Osteoblast (primary cell): ENCODE results near the gene SEMA5B. TPM values are rescaled to one million over a fixed set of nuclear protein-coding genes. Genes with fewer than 3 reads are reported as not detected.

Experiments
- DNase-seq: peaks from one replicate; pipeline ENCODE4 v3.0.0; 2011; ENCODE audit warnings: low spot score, mixed read lengths; ENCODE audit not compliant: insufficient read length; ENCODE audit errors: missing footprints
- H2AFZ ChIP-seq: 2 replicates; pipeline ENCODE4 v1.6.0; 2011; ENCODE audit warnings: mild to moderate bottlenecking, low read length
- H3K27ac ChIP-seq: 2 replicates; pipeline ENCODE4 v1.5.1; 2011; ENCODE audit warnings: mild to moderate bottlenecking, low read depth, low read length, moderate library complexity
- H3K27me3 ChIP-seq: 2 replicates; pipeline ENCODE4 v1.6.0; 2012; ENCODE audit warnings: mild to moderate bottlenecking, control low read depth, inconsistent platforms, low read length, moderate library complexity; ENCODE audit not compliant: insufficient read depth
- H3K36me3 ChIP-seq: 2 replicates; pipeline ENCODE4 v1.5.1; 2011; ENCODE audit warnings: mild to moderate bottlenecking, low read length, control low read depth, moderate library complexity; ENCODE audit not compliant: insufficient read depth
- H3K4me1 ChIP-seq: 2 replicates; pipeline ENCODE4 v1.5.1; 2011; ENCODE audit warnings: mild to moderate bottlenecking, low read length, control low read depth, moderate library complexity; ENCODE audit not compliant: insufficient read depth
- H3K4me2 ChIP-seq: 2 replicates; pipeline ENCODE4 v1.6.0; 2011; ENCODE audit warnings: mild to moderate bottlenecking, low read length; ENCODE audit not compliant: insufficient read depth
- H3K4me3 ChIP-seq: fragments of 200-600 bp; sonication (generic); 3 replicates; pipeline ENCODE4 v1.5.1; 2012; ENCODE audit warnings: mild to moderate bottlenecking, low read length, inconsistent platforms; ENCODE audit not compliant: insufficient read depth
- H3K79me2 ChIP-seq: 2 replicates; pipeline ENCODE4 v1.6.0; 2012; ENCODE audit warnings: mild to moderate bottlenecking, low read length, control low read depth, inconsistent platforms; ENCODE audit not compliant: insufficient read depth
- H3K9me3 ChIP-seq: 2 replicates; pipeline ENCODE4 v1.5.1; 2011; ENCODE audit warnings: low read depth, low read length, control low read depth
- H4K20me1 ChIP-seq: 2 replicates; pipeline ENCODE4 v1.6.0; 2012; ENCODE audit warnings: mild to moderate bottlenecking, low read length, control low read depth; ENCODE audit not compliant: insufficient read depth
- CTCF ChIP-seq: IDR thresholded peaks from 2 replicates; pipeline ENCODE4 v1.5.1; 2011; ENCODE audit warnings: mild to moderate bottlenecking, low read depth, low read length, moderate library complexity; ENCODE audit errors: extremely low read depth
- total RNA-seq: library from RNA; depleted of rRNA; stranded (reverse); fragments of >200 nt; gene quantifications from 2 replicates; pipeline ENCODE4 v1.2.3, GENCODE V29; 2012

The SEMA5B gene
- total RNA-seq, 1 donor: not detected

GRCh38 chr3:123064914-123065313, 37.4 kb upstream of the SEMA5B start:
- Histone ChIP-seq H3K4me1 (peaks cover 15% of the 10 kb centered on the region), H3K79me2 (peaks cover 29% of the 10 kb centered on the region)

GRCh38 chr3:123064506-123064905, 36.9 kb upstream of the SEMA5B start:
- Histone ChIP-seq H3K4me3 (no peak overlapping the region), H3K9me3 (no peaks in the 10 kb centered on the region), H3K4me1 (peaks cover 15% of the 10 kb centered on the region), H3K79me2 (peaks cover 25% of the 10 kb centered on the region), H3K4me2 (no peak overlapping the region), H3K27me3 (peaks cover 8% of the 10 kb centered on the region), H3K27ac (no peak overlapping the region), H2AFZ (no peak overlapping the region), H4K20me1 (peaks cover 12% of the 10 kb centered on the region), H3K36me3 (no peaks in the 10 kb centered on the region)
- no peak for TF ChIP-seq CTCF
- no peak for DNase-seq

More at GRCh38 chr3:123064914-123065313, 37.4 kb upstream of the SEMA5B start:
- Histone ChIP-seq H3K27ac (no peak overlapping the region), H3K4me3 (no peak overlapping the region), H4K20me1 (peaks cover 13% of the 10 kb centered on the region), H2AFZ (no peak overlapping the region), H3K9me3 (no peaks in the 10 kb centered on the region), H3K27me3 (peaks cover 8% of the 10 kb centered on the region), H3K4me2 (no peak overlapping the region), H3K36me3 (no peaks in the 10 kb centered on the region)
- TF ChIP-seq CTCF: no peak
- no peak for DNase-seq

GRCh38 chr3:123063034-123063433, 35.5 kb upstream of the SEMA5B start:
- no peak for DNase-seq
- Histone ChIP-seq H3K27me3 (peaks cover 8% of the 10 kb centered on the region), H3K4me2 (no peak overlapping the region), H3K4me1 (peaks cover 8% of the 10 kb centered on the region), H3K4me3 (no peak overlapping the region), H3K36me3 (no peaks in the 10 kb centered on the region), H3K27ac (no peak overlapping the region), H4K20me1 (no peaks in the 10 kb centered on the region), H3K9me3 (no peaks in the 10 kb centered on the region), H2AFZ (no peak overlapping the region), H3K79me2 (peaks cover 10% of the 10 kb centered on the region)
- no peak for TF ChIP-seq CTCF

- Histone ChIP-seq H3K4me3 (no peak overlapping the region), H3K36me3 (no peaks in the 10 kb centered on the region)
Observed at GRCh38 chr3:123061856-123062255, 34.3 kb upstream of the SEMA5B start.

More at GRCh38 chr3:123061856-123062255, 34.3 kb upstream of the SEMA5B start:
- Histone ChIP-seq H4K20me1 (no peaks in the 10 kb centered on the region), H3K27me3 (peaks cover 8% of the 10 kb centered on the region), H3K79me2 (no peaks in the 10 kb centered on the region), H3K4me1 (peaks cover 6% of the 10 kb centered on the region), H3K27ac (no peak overlapping the region), H3K4me2 (no peak overlapping the region), H2AFZ (no peak overlapping the region), H3K9me3 (no peaks in the 10 kb centered on the region)
- DNase-seq: no peak
- TF ChIP-seq CTCF: no peak
